GM18873 (cell line): ENCODE results near the gene NKX1-1.

Source experiments
- ATAC-seq: cut with Tn5 transposase; IDR thresholded peaks from one replicate; pipeline ENCODE4 v1.9.1; 2021; ENCODE audit warnings: mild to moderate bottlenecking, moderate library complexity, moderate number of reproducible peaks; ENCODE audit not compliant: unreplicated experiment, low FRiP score

Gene NKX1-1

GRCh38 chr4:1364217-1364616 lies 42.0 kb downstream of the NKX1-1 start:
- ATAC-seq = no peak

- no peak for ATAC-seq
These were observed 42.7 kb downstream of the NKX1-1 start for GRCh38 chr4:1363513-1363912.

- no peak for ATAC-seq
These were observed 43.7 kb downstream of the NKX1-1 start for GRCh38 chr4:1362521-1362920.

- no peak for ATAC-seq
These were observed 44.2 kb downstream of the NKX1-1 start for GRCh38 chr4:1362046-1362445.

GRCh38 chr4:1361431-1361830 lies 44.8 kb downstream of the NKX1-1 start:
- ATAC-seq = no peak

GRCh38 chr4:1360423-1361283 lies 45.6 kb downstream of the NKX1-1 start:
- ATAC-seq = no peak

GRCh38 chr4:1359976-1360375 lies 46.3 kb downstream of the NKX1-1 start:
- no peak for ATAC-seq

GRCh38 chr4:1359144-1359501 lies 47.1 kb downstream of the NKX1-1 start:
- no peak for ATAC-seq

GRCh38 chr4:1358421-1359143 lies 47.7 kb downstream of the NKX1-1 start:
- ATAC-seq = no peak

- ATAC-seq = no peak
These were observed 48.6 kb downstream of the NKX1-1 start for GRCh38 chr4:1357356-1358248.

- ATAC-seq = no peak
These were observed 49.9 kb downstream of the NKX1-1 start for GRCh38 chr4:1356181-1356998.

- no peak for ATAC-seq
These were observed 50.9 kb downstream of the NKX1-1 start for GRCh38 chr4:1355378-1355777.

GRCh38 chr4:1354983-1355275 lies 51.3 kb downstream of the NKX1-1 start:
- no peak for ATAC-seq

GRCh38 chr4:1354136-1354982 lies 51.9 kb downstream of the NKX1-1 start:
- ATAC-seq = no peak

- ATAC-seq = no peak
These were observed 52.8 kb downstream of the NKX1-1 start for GRCh38 chr4:1353186-1354055.
